ENCODE data around the gene FASTKD2. TPM values are rescaled to one million over a fixed set of nuclear protein-coding genes. Genes with fewer than 3 reads are reported as not detected.

The FASTKD2 gene
- polyA plus RNA-seq, 1 donor = 33.9 TPM

DNA sequence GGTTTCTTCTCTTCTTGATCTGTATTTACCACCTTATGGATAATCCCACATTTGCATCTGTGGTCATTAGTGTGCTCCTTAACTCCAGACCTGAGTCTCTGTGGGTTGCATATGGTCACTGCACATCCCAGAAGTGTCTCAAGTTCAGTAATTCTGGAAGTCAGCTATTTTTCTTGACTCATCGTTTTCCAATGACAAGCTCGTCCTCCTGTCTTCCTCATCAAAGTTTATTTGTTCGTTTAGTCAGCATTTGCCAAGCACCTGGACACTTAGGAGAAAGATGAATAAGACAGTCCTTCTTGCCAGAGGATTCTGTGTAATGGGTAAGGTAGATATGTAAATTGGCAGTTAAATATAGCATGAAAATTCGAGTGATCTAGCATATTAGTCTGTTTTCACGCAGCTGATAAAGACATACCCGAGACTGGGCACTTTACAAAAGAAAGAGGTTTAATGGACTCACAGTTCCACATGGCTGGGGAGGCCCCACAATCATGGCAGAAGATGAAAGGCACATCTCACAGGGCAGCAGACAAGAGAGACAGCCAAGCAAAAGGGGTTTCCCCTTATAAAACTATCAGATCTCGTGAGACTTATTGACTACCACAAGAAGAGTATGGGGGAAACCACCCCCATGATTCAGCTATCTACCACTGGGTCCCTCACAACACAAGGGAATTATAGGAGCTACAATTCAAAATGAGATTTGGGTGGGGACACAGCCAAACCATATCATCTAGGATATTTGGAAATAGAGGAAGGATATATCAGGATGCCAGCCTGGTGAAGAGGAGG is 19.4 kb downstream of the FASTKD2 start:
- no peak overlapping the region for H3K4me3 ChIP-seq (ENCODE audit: low read length)
- no peaks in the 10 kb centered on the region for H3K4me1 ChIP-seq (ENCODE audit: control insufficient read depth, insufficient read depth, low read length)
- H3K9me3 ChIP-seq (ENCODE audit: control insufficient read depth, low read depth, low read length) = peaks cover 9% of the 10 kb centered on the region
- peaks cover 71% of the 10 kb centered on the region for H3K36me3 ChIP-seq (ENCODE audit: control insufficient read depth, insufficient read depth, low read length)
- 100% methylated on average over 1 of the region's 7 CpGs for WGBS (ENCODE audit: insufficient coverage, low lambda C conversion rate)
- H3K27me3 ChIP-seq (ENCODE audit: control insufficient read depth, insufficient read depth, low read length) = no peaks in the 10 kb centered on the region
- no peak for DNase-seq
- H3K27ac ChIP-seq (ENCODE audit: low read length) = no peak overlapping the region

DNA sequence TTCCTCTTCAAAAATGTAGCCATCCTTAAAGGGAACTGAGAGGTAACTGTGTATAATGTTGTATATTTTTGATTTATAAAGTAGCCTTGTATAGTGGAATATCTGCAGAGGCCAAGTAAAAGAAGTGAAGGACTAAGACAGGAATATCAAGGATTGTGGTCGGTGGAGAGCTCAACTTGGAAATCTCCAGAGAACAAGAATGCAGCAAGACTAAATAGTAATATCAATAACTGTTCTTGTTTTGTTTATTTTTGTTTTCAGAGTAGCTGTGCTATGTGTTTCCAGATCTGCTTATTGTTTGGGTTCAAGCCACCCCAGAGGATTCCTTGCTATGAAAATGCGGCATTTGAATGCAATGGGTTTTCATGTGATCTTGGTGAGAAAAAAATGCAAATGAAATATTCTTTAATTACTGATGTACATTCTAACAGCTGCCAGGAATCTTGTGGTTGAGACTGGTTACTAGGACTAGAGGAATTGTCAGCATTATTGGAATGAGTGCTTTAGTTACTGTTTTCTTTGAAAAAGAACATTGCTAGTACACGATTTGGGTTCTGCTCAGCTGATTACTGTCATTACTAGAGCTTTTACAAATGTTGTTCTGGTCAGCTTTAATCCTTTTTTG is 25.0 kb downstream of the FASTKD2 start:
- Histone ChIP-seq H3K27me3 (ENCODE audit: control insufficient read depth, insufficient read depth, low read length) (no peaks in the 10 kb centered on the region), H3K4me3 (ENCODE audit: low read length) (no peak overlapping the region), H3K27ac (ENCODE audit: low read length) (no peak overlapping the region), H3K4me1 (ENCODE audit: control insufficient read depth, insufficient read depth, low read length) (no peaks in the 10 kb centered on the region), H3K36me3 (ENCODE audit: control insufficient read depth, insufficient read depth, low read length) (peaks cover 59% of the 10 kb centered on the region), H3K9me3 (ENCODE audit: control insufficient read depth, low read depth, low read length) (no peaks in the 10 kb centered on the region)
- WGBS (ENCODE audit: insufficient coverage, low lambda C conversion rate) = 100% methylated on average over 1 of the region's 3 CpGs
- no peak for DNase-seq

DNA sequence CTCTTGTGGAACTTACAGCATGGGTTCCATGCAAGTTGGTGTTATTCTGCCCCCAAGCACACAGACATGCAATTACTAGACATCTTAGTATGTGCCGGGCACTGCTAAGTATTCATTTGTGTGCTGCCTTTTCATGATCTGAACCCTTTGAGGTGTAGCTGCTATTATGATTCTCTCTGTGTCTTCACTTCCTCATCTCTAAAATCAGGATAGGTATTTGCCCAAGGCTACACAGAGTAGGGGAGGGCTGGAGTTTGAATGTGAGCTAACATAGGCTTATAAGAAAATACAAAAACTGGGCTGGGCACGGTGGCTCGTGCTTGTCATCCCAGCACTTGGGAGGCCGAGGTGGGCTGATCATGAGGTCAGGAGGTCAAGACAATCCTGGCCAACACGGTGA is 27.2 kb downstream of the FASTKD2 start:
- no CpG with 5 or more reads among the region's 5 CpGs for WGBS (ENCODE audit: insufficient coverage, low lambda C conversion rate)
- H3K4me1 ChIP-seq (ENCODE audit: control insufficient read depth, insufficient read depth, low read length) = no peaks in the 10 kb centered on the region
- H3K9me3 ChIP-seq (ENCODE audit: control insufficient read depth, low read depth, low read length) = no peaks in the 10 kb centered on the region
- H3K4me3 ChIP-seq (ENCODE audit: low read length) = no peak overlapping the region
- no peak overlapping the region for H3K27ac ChIP-seq (ENCODE audit: low read length)
- H3K27me3 ChIP-seq (ENCODE audit: control insufficient read depth, insufficient read depth, low read length) = no peaks in the 10 kb centered on the region
- H3K36me3 ChIP-seq (ENCODE audit: control insufficient read depth, insufficient read depth, low read length) = peaks cover 49% of the 10 kb centered on the region
- DNase-seq = no peak

DNA sequence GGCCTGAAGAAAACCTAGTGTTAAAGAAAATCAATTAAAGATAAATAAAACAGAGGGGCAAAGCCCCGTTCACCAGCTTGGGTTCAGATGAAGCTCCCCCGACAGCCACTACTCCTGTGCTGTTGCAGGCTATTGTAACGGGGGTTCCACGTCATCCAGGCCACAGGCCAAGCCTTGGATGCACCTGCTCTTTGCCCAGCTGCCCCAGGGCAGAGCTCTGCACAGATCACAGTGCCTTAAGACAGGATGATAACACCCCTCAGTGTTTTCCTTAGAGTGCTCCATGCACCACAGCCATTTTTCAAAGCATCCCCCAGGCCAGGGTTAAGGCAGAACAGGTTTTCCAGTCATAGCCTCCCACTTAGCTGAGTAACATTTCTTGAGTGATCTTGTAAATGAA is 32.0 kb downstream of the FASTKD2 start:
- Histone ChIP-seq H3K27me3 (ENCODE audit: control insufficient read depth, insufficient read depth, low read length) (no peaks in the 10 kb centered on the region), H3K27ac (ENCODE audit: low read length) (no peak overlapping the region), H3K36me3 (ENCODE audit: control insufficient read depth, insufficient read depth, low read length) (peaks cover 17% of the 10 kb centered on the region), H3K9me3 (ENCODE audit: control insufficient read depth, low read depth, low read length) (no peaks in the 10 kb centered on the region), H3K4me1 (ENCODE audit: control insufficient read depth, insufficient read depth, low read length) (no peaks in the 10 kb centered on the region), H3K4me3 (ENCODE audit: low read length) (no peak overlapping the region)
- no CpG with 5 or more reads among the region's 4 CpGs for WGBS (ENCODE audit: insufficient coverage, low lambda C conversion rate)
- no peak for DNase-seq

DNA sequence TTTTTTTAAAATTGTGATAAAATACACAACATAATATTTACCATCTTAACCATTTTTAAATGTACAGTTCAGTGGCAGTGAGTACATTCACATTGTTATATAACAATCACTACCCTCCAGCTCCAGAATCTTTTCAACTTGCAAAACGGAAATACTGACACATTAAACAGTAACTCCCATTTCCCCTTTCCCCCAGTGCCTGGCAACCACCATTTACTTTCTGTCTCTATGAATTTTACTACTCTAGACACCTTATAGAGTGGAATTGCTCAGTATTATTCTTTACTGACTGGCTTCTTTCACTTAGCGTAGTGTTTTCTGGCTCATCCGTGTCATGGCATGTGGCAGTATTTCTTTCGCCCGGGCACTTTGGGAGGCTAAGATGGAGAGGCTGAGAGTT is 32.6 kb downstream of the FASTKD2 start:
- DNase-seq = no peak
- H3K9me3 ChIP-seq (ENCODE audit: control insufficient read depth, low read depth, low read length) = no peaks in the 10 kb centered on the region
- no CpG with 5 or more reads among the region's 5 CpGs for WGBS (ENCODE audit: insufficient coverage, low lambda C conversion rate)
- no peaks in the 10 kb centered on the region for H3K27me3 ChIP-seq (ENCODE audit: control insufficient read depth, insufficient read depth, low read length)
- no peak overlapping the region for H3K27ac ChIP-seq (ENCODE audit: low read length)
- no peak overlapping the region for H3K4me3 ChIP-seq (ENCODE audit: low read length)
- no peaks in the 10 kb centered on the region for H3K4me1 ChIP-seq (ENCODE audit: control insufficient read depth, insufficient read depth, low read length)
- peaks cover 14% of the 10 kb centered on the region for H3K36me3 ChIP-seq (ENCODE audit: control insufficient read depth, insufficient read depth, low read length)

DNA sequence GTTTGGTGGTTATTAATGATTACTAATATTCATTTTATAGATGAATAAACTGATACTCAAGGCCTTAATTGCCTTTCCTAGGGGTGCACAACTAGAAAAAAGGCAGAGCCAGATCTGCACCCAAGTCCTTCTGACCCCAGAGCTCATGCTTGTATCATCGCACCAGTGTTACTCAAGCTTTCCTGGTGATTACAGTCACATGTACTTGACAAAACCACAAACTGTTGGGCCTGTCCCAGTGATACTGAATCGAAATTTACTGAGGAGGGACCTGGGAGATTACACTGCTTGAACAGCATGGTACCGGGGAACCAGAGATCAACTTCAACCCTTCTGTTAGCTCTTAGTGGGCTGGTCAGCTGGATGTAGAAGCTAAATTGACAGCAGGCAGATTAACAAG is 33.7 kb downstream of the FASTKD2 start:
- Histone ChIP-seq H3K9me3 (ENCODE audit: control insufficient read depth, low read depth, low read length) (no peaks in the 10 kb centered on the region), H3K27me3 (ENCODE audit: control insufficient read depth, insufficient read depth, low read length) (no peaks in the 10 kb centered on the region), H3K4me1 (ENCODE audit: control insufficient read depth, insufficient read depth, low read length) (no peaks in the 10 kb centered on the region), H3K4me3 (ENCODE audit: low read length) (no peak overlapping the region), H3K27ac (ENCODE audit: low read length) (no peak overlapping the region), H3K36me3 (ENCODE audit: control insufficient read depth, insufficient read depth, low read length) (peaks cover 12% of the 10 kb centered on the region)
- DNase-seq = no peak
- WGBS (ENCODE audit: insufficient coverage, low lambda C conversion rate) = 100% methylated on average over 1 of the region's 3 CpGs

DNA sequence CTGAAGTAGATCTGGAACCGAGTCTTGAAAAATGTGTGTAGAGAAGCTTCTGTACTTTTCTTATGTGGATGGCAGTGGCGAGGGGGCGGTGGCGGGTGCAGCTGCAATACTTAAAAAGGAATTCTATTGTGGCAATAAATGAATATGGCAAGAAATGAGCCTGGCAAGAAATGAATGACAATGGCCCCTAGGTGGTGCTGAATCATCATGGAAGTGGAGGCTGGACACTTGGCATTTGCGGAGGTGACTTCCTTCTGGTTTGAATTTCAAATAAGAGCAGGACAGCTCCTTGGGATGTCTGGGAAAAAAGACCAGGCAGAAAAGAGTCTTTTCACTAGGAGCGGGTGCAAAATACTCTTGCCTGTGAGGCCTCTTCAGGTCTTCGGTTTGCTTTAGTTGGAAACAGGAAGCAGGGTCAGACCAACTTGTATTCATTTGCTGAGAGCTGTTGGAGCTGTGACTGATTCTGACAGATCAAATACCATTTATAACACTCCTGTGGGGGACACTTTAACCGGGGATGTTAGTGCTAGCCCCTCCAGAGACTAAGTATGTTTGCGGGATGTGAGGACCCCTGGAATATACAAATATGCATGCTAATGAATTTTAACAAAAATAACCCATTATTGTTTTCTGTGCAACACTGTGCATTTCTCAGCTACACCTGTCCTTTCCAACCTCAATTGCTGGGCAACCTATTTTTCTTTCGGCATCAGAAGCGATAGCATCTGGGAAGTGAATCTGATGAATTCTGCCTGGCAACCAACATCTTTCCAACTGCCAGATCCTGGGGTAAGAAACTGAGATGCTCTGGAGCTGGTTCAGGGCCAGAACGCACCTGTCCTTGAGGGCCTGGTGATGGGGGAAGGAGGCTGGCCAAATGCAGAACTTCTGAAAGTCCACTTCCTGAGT is 35.4 kb downstream of the FASTKD2 start:
- Histone ChIP-seq H3K27ac (ENCODE audit: low read length) (no peak overlapping the region), H3K27me3 (ENCODE audit: control insufficient read depth, insufficient read depth, low read length) (no peaks in the 10 kb centered on the region), H3K4me3 (ENCODE audit: low read length) (no peak overlapping the region), H3K9me3 (ENCODE audit: control insufficient read depth, low read depth, low read length) (no peaks in the 10 kb centered on the region), H3K36me3 (ENCODE audit: control insufficient read depth, insufficient read depth, low read length) (peaks cover 7% of the 10 kb centered on the region), H3K4me1 (ENCODE audit: control insufficient read depth, insufficient read depth, low read length) (no peaks in the 10 kb centered on the region)
- WGBS (ENCODE audit: insufficient coverage, low lambda C conversion rate) = 31% methylated on average over 2 of the region's 12 CpGs
- DNase-seq = peak; percentile 63

DNA sequence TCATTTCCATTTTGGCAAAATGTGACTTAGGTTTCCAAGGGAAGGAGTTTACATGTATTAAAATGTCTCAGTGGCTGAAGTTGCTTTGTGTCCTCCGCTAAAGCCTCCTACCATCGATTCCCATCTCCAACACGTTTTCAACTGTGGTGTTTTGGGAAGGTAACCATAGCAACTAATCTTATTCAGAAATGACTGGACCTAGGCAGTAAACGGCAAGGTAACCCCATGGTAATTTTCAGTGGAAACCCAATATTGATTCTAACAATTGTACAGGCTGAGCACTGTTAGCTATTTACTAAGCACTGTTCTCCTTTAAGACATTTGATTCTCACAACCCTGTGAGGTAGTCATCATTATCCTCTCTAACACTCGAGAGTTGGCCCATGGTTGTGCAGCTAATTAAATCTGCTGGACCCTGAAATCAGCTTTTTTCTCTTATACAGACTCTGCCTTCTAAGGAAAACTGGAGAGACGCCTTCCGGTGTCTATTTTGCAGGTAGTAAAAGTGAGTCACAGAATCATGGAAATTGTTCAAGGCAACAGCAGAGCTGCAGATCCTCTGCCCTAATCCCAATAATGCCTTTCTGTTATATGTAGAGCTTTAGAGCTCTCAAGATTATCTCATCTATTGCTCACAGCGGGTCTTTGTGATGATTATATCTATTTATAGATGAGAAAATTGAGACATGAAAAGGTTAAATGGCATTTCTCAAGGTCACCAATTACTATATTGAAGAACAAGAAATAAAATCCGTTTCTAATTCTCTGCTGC is 36.2 kb downstream of the FASTKD2 start:
- Histone ChIP-seq H3K4me3 (ENCODE audit: low read length) (no peak overlapping the region), H3K27me3 (ENCODE audit: control insufficient read depth, insufficient read depth, low read length) (no peaks in the 10 kb centered on the region), H3K27ac (ENCODE audit: low read length) (no peak overlapping the region), H3K36me3 (ENCODE audit: control insufficient read depth, insufficient read depth, low read length) (peaks cover 3% of the 10 kb centered on the region), H3K9me3 (ENCODE audit: control insufficient read depth, low read depth, low read length) (no peaks in the 10 kb centered on the region), H3K4me1 (ENCODE audit: control insufficient read depth, insufficient read depth, low read length) (no peaks in the 10 kb centered on the region)
- 100% methylated on average over 2 of the region's 9 CpGs for WGBS (ENCODE audit: insufficient coverage, low lambda C conversion rate)
- no peak for DNase-seq

DNA sequence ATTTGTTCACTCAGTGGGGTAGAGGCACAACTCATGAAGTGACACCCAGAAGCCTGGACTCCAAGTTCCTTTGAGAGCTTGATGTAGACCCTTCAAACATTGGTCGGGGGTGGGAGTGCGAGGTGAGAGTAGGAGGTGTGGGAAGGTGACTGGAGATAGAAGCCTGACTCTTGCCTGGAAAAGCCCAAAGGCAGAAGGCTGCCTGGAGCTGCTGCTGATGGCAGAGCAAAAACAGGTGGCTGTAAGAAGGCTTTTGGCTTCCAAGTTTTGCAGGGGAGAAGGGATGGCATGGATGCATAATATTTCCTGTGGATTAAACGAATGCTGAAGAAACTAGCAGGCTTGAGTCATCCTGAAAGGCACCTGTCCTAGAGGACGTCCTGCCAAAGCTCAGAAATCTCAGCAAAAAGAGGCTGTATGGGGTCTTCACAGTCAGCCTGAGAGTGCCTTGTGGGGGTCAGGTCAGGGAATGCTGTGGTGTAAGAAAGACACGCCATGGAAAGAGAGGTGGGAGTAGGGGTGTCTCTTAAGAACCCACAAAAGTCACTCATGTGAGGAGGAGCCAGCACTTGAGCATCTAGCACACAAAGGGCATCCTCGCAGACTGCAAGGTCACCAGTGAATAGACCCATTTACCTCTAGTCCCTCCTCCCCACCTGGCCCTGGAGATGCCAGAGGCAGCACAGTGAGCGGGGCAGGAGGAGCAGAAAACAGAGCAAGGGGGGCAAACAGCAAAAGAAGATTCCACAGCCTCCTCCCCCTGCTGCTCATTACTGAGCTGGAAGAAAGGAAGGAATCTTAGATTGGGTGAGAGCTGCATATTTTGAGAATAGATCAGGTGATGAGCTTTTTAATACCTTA is 37.5 kb downstream of the FASTKD2 start:
- Histone ChIP-seq H3K27me3 (ENCODE audit: control insufficient read depth, insufficient read depth, low read length) (no peaks in the 10 kb centered on the region), H3K36me3 (ENCODE audit: control insufficient read depth, insufficient read depth, low read length) (peaks cover 3% of the 10 kb centered on the region), H3K9me3 (ENCODE audit: control insufficient read depth, low read depth, low read length) (no peaks in the 10 kb centered on the region), H3K4me3 (ENCODE audit: low read length) (no peak overlapping the region), H3K27ac (ENCODE audit: low read length) (no peak overlapping the region), H3K4me1 (ENCODE audit: control insufficient read depth, insufficient read depth, low read length) (no peaks in the 10 kb centered on the region)
- WGBS (ENCODE audit: insufficient coverage, low lambda C conversion rate) = no CpG with 5 or more reads among the region's 7 CpGs
- no peak for DNase-seq
